HCT116 (cell line): Measurements from ENCODE around the gene SP100.

Source experiments
- CTCF ChIP-seq, 3 experiments: fragments of 200-600 bp in 1 of 3; sonication (generic) in 1 of 3; IDR thresholded peaks in 2 of 3; conservative IDR thresholded peaks in 1 of 3; 2 replicates each; pipeline ENCODE4 v1.5.1; 2012 to 2017; ENCODE audit warnings: low read depth in 2 of 3, low read length in 2 of 3, antibody characterized with exemption in 1 of 3, borderline replicate concordance in 1 of 3, control low read depth in 1 of 3, mild to moderate bottlenecking in 1 of 3, mixed read lengths in 1 of 3, mixed run types in 1 of 3, moderate library complexity in 1 of 3; ENCODE audit not compliant: insufficient read depth in 1 of 3
- POLR2A ChIP-seq: IDR thresholded peaks from 2 replicates; pipeline ENCODE4 v1.7.0; 2011; ENCODE audit warnings: borderline replicate concordance; ENCODE audit not compliant: insufficient read depth, insufficient read length; ENCODE audit errors: extremely low read depth
- RAD21 ChIP-seq: IDR thresholded peaks from 2 replicates; pipeline ENCODE4 v1.6.1; 2012; ENCODE audit warnings: low read depth, mild to moderate bottlenecking
- ZNF274 ChIP-seq: fragments of 200-500 bp; sonication (Bioruptor generic); IDR thresholded peaks from 2 replicates; pipeline ENCODE4 v1.6.1; 2014; ENCODE audit warnings: mild to moderate bottlenecking, low read depth, low read length, inconsistent platforms

GRCh38 chr2:230412846-230413245 is 3.2 kb upstream of the SP100 start:
- TF ChIP-seq RAD21 (no peak), POLR2A (no peak), CTCF (IDR thresholded peaks at IDR 0.05 in 2 of 3, conservative IDR thresholded peaks at IDR 0.05 in 1 of 3; ENCODE audit: borderline replicate concordance in 1 of 3, insufficient read depth in 1 of 3, low read depth in 2 of 3, low read length in 2 of 3) (no peak), ZNF274 (no peak)
